Anterior cingulate cortex (tissue), 58 donors: ENCODE results near the gene PRKCQ.
"Not testable (repeated sequence)": the region's sequence is repeated elsewhere in the genome, so short reads cannot be mapped to it uniquely, and the experiment has no call there.

Source experiments
- DNase-seq, 58 donors: peaks; one replicate each; lab custom pipeline; 2025; lab: John Stamatoyannopoulos, UW

The PRKCQ gene

DNA sequence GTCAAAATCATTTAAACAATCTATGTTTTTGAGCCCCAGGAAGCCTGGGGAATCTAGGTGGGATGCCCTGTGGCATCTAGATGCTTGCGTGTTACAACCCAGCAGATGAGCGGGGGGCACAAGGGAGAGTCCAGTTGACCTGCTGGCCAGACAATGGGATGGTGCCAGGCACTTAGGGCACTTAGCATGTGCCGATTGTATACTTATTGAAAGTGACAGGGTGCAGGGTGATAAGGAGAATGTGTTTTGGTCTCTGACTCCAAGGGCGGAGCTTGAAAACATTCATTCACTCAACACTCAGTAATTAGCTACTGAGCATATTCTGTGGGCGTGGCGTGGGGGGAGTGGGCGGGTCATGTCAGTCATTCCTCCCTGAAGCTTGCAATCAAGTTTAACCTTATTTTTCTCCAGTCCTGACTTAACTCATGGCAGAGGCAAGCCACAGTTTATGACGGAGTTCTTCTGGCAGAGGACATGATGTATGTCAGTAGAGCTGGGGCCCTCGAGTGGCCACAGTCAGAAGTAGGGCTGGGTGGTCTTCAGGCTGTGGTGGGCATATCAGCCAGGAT is 115.1 kb downstream of the PRKCQ start:
- DNase-seq, result no peak

GRCh38 chr10:6463366-6463765 is 116.7 kb downstream of the PRKCQ start:
- no peak for DNase-seq

- no peak for DNase-seq
Measured at GRCh38 chr10:6461961-6462360, 118.1 kb downstream of the PRKCQ start.

DNA sequence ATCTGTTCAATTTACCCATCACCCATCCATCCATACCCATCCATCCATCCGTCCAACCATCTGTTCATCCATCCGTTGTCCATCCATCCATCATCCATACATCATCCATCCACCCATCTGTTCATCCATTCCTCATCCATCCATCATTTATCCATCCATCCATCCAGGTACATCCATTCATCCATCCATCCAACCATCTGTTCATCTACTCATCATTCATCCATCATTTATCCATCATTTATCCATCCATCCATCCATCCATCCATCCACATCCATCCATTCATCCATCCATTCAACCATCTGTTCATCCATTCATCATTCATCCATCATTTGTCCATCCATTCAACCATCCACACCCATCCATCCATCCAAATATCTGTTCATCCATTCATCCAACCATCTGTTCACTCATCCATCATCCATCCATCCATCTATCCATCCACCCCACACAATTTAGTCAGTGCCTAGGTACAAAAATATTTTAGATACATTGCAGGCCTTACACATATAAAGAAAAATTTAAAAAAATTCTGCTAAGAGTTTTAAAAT is 119.1 kb downstream of the PRKCQ start:
- DNase-seq, result no peak

- no peak for DNase-seq
Measured at GRCh38 chr10:6458814-6459213, 121.3 kb downstream of the PRKCQ start.

DNA sequence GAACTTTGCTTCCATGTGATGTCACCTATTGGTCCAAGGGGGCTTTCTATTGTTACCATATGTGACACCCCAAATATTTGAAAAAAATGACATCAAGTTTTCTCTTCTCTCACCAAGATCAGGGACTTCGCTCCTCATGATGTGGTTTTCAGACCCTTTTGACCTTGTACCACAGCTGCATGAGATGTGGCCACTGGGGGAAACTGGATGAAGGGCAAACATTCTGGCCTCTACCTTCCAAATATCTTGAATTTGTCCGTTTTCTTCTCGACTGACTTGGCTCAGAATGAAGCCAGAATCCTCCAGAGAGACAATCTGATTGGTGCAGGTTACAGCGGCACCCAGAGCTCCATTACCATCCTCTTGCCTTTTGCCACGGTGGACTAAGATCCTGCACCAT is 122.7 kb downstream of the PRKCQ start:
- no peak for DNase-seq

DNA sequence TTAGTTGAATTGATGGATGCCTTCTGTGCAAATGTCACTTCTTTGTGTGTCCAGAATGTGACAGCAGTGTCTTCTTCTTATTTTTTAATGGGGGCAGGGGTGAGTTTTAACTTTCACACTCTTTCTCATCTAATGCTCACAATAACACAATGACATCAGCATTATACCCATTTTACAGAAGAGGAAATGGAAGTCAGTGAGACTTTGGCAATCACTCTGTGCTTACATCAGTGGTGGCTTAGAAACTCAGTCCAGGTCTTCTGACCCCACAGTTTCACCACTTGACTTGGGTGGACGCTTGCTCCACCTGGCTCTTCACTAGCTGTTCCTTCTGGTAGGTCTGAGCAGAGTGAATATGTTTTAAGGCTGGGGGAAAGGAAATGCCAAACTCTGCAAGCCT is 124.0 kb downstream of the PRKCQ start:
- DNase-seq, result no peak

DNA sequence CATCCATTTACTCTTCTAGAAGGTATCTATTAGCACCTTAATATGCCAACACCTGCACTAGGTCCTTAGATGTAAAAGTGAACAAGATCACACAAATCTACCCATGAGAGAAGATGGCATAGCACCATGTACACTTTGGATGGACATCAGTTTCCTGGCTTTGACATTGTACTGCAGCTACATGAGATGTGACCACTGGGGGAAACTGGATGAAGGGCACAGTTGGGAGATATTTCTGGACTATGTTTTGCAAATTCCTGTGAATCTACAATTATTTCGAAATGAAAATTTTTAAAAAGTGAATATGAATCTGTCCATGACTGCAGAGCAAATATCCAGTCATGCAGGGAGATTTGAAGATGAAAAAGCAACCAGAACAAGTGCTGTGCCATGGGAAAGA is 124.5 kb downstream of the PRKCQ start:
- DNase-seq, result no peak

DNA sequence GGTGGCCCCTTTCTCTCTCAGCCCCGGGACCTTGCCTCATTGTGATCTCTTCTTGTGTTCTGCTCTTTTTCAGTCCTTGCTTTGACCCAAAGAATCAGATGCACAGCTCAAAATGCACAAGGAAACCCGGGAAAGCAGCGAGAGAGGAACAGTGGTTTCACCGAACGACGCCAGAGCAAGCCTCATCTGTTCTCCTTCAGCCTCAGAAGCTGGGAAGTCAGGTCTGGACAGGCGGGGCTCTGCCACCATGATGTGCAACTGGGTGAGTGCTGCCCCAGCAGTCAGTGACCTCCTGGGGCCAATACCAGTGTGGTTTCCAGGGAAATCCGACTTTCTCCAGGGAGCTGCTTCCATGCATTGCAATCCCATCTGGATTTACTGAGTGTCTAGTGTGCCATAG is 133.4 kb downstream of the PRKCQ start:
- no peak for DNase-seq

DNA sequence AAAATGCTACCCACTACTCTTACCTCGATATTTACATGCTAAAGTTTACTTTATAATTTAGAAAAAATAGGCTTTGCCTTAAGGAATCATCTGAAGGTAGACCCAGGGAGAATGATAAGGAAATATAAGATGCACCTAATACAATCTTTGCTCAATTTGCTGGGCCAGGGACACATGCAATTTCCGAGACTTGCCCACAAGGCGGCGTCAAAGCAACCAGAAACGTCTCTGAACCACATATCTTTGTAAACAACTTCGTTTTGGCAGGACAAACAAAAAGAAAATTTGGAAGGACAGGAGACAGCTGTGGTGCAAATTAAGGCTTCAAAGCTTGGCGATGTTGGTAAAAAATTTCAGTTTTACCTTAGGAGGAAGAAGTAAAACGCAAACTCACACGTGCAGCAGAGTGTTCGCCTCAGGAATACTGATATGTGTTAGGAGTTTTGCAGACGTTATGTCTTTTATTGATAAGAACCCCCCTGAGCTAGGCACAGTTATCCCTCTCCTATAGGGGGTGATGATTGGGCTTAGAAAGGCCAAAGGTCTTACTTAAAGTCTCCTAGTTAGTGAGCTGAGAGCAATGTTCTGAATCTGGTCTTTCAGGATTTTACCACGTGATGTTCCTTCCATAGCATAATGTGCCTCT is 134.3 kb downstream of the PRKCQ start:
- peak in 54 of 58 donors; percentile 2 to 73 (median 34) for DNase-seq

- DNase-seq, result not testable (repeated sequence)
Measured at GRCh38 chr10:6439875-6440274, 140.2 kb downstream of the PRKCQ start.

DNA sequence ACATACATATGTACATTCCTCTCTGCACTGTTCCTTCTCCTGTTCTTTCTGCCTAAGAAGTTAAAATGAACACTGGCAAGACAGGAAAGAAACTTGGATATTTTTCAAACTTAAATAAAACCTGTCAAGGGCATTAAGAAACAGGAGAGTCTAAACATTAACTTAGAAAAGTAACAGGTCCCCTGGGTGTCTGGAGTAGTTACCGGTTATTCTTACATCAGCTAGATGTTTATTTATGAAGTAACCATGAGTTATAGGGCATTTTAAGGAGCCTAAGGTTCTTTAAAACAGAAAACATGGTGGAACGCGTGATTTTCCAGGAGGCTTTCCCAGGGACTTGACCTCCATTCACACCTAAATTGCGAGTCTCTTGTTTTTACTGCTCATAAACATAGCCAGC is 148.2 kb downstream of the PRKCQ start:
- DNase-seq, result no peak

DNA sequence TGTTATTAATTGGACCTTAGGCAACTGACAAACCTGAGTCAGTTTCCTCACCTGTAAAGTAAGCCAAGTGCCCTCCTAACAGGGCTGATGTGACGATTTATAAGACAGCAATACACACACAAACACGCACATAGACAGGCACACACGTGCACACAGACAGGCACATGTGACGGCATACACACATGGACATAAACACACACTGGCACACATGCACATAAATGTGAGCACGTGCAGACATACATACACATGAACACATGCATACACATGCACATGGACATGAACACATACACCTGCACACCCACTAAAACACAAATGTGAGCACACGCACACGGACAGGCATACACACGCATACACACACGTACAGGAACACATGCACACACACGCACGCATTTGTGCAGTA is 148.9 kb downstream of the PRKCQ start:
- no peak for DNase-seq

GRCh38 chr10:6430423-6430980 is 149.6 kb downstream of the PRKCQ start:
- no peak for DNase-seq

DNA sequence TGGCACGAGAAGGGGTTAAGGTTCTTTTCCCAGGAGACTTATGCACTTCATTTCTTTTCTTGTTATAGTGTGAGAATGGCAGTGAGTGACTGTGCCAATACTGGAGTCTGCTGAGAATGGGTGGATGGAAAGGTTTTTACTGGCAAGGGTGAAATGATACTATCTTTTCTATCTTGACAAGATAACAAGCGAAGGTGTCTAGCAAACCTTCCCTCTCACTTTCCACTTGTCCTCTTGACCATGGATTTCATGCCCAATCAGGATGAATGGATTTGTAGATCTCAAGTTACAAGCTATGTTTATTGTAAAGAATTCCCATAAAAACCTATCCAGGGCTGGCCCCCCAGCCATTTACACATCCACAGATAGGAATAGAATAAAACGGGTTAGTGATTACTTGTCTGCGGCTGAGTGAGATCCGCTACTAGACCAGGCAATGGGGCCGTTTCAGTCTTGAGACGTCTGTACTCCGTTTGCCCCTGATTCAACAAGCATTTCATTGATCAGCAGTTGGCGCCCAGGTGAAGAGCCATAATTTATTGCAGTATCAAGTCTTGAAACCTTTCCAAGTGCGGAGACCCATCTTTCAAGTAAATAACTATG is 152.6 kb downstream of the PRKCQ start:
- DNase-seq, result no peak

DNA sequence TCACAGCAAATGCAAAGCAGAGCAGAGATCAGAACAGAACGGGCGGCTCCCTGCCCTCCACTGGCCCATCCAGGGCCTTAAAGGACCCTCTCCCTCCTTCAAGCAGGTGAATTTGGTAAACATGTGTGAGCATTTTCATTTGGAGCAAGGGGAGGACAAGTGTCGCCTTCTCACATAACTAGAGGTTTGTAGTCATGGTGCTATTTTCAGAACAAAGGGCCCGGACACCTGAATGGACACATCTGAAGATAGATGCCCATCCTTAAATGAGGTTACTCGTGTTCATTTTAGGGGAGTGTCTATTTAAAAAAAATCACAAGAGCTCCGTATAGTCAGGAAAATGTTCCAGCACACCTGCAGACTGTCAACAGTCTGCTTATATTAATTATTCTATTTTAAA is 153.8 kb downstream of the PRKCQ start:
- no peak for DNase-seq

GRCh38 chr10:6423413-6424170 is 156.5 kb downstream of the PRKCQ start:
- no peak for DNase-seq

DNA sequence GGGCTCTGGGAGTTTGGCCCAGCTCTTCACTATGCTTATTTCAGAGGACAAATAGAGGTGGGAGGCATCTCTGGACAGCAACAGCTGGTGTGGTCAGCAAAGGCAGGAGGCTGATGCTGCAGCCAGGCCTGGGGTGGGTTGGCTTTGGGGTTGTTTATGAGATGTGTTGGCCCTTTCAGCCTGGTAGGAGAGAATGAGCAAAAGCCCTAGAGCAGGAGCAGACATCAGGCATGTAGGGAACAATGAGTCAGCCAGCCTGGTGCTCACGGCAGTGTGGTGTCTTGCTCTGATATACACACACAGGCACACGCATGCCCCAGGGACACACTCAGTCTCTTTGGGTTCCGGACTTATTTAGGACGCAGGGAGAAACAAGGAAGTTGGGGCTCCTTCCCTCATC is 157.1 kb downstream of the PRKCQ start:
- no peak for DNase-seq

GRCh38 chr10:6418613-6419216 is 161.4 kb downstream of the PRKCQ start:
- DNase-seq, result no peak

GRCh38 chr10:6418167-6418566 is 161.9 kb downstream of the PRKCQ start:
- DNase-seq, result no peak
